ENCODE data around the gene CCDC51.
A peak's percentile ranks its signal among the peaks of the same experiment; 100 is the strongest.
"Not testable (repeated sequence)": the region's sequence is repeated elsewhere in the genome, so short reads cannot be mapped to it uniquely, and the experiment has no call there.

Gene CCDC51, protein sequence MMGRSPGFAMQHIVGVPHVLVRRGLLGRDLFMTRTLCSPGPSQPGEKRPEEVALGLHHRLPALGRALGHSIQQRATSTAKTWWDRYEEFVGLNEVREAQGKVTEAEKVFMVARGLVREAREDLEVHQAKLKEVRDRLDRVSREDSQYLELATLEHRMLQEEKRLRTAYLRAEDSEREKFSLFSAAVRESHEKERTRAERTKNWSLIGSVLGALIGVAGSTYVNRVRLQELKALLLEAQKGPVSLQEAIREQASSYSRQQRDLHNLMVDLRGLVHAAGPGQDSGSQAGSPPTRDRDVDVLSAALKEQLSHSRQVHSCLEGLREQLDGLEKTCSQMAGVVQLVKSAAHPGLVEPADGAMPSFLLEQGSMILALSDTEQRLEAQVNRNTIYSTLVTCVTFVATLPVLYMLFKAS

DNA sequence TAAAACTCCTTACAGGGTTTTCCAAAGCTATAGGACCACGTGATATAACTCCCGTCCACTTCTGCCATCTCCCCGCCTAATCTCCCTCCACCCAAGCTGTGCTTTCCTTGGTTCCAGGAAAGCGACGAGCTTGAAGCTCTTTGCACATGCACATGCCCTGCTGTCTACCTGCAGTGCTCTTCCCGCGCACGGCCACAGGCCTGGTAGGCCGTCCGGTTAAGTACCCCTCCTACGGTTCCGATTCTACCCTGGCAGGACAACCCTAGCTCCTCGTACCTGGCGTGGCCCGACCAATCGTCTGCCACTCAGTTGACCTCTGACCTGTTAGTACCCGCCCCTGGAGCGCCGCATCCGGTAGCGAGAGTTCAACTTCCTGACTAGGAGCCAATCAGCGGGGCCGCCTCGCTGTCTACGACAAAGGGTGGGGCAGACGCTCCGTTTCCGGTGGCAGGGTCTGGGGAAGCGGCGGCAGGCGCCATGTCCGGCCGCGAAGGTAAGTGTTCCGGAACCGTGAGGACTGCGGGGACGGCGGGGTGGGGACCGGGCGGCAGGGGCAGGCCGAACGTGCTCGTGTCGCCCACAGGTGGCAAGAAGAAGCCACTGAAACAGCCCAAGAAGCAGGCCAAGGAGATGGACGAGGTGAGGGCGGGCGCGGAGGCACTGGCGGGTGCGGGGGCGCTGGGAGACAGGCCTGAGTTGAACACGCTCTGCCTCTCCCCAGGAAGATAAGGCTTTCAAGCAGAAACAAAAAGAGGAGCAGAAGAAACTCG lies at the start of gene CCDC51, which contains the start of gene TMA7:
CCDC51 (minus strand) TSS at position 300 of the 770 bp plus-strand sequence. CDS start 4,991 bp downstream, outside the sequence.
TMA7 (plus strand) TSS at position 438 of the 770 bp plus-strand sequence; CDS start at position 478, 40 bp downstream.
- CTCF ChIA-PET, result interaction anchor here (0.6 to 7.9 kb wide), 13 partner anchors 10 to 867 kb away, joined by 3 to 91 read pairs (median 4); partner anchors contain the start of gene PLXNB1
- Mint-ChIP-seq H3K27me3 (no peaks in the 10 kb centered on the region), H3K4me1 (peaks cover 52% of the 10 kb centered on the region), H3K36me3 (peaks cover 32% of the 10 kb centered on the region), H3K27ac (peak within 1 kb of the TSS; percentile 91), H3K9me3 (no peaks in the 10 kb centered on the region), H3K4me3 (peak within 1 kb of the TSS; percentile 85)
- DNase-seq, result peak; percentile 99

DNA sequence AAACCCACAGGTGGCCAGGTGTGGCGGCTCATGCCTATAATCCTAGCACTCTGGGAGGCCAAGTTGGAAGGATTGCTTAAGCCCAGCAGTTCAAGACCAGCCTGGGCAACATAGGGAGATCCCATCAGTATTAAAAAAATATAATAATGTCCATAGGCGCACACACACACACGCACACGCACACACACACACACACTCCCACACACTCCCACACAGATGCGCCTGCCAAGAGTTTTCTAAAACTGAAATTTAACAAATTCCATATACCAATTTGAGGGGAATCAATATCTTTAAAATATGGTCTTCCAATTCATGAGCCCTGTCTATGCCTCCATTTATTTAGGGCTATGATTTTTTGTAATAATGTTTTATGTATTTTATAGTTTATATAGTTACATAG lies 47.0 kb upstream of the CCDC51 start:
- Mint-ChIP-seq H3K27ac (no peak overlapping the region), H3K4me1 (no peaks in the 10 kb centered on the region), H3K27me3 (no peaks in the 10 kb centered on the region), H3K9me3 (no peaks in the 10 kb centered on the region), H3K36me3 (peaks cover 2% of the 10 kb centered on the region), H3K4me3 (no peak overlapping the region)
- DNase-seq, result no peak
- CTCF ChIA-PET, result no interaction called here

DNA sequence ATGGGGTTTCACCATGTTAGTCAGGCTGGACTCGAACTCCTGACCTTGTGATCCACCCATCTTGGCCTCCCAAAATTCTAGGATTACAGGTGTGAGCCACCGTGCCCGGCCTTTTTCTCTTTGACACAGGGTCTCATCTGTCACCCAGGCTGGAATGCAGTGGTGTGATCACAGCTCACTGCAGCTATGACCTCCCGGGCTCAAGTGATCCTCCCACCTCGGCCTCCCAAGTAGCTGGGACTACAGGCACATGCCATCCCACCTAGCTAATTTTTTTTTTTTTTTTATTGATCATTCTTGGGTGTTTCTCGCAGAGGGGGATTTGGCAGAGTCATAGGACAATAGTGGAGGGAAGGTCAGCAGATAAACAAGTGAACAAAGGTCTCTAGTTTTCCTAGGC lies 42.9 kb upstream of the CCDC51 start:
- H3K27ac Mint-ChIP-seq, H3K9me3 Mint-ChIP-seq, H3K36me3 Mint-ChIP-seq, H3K27me3 Mint-ChIP-seq, DNase-seq, H3K4me3 Mint-ChIP-seq: not testable (repeated sequence)
- peaks cover 26% of the 10 kb centered on the region for H3K4me1 Mint-ChIP-seq
- CTCF ChIA-PET, result interaction anchor here (1.0 kb wide), 1 partner anchor 47 kb away, joined by 4 read pairs; no protein-coding TSS in a partner anchor

DNA sequence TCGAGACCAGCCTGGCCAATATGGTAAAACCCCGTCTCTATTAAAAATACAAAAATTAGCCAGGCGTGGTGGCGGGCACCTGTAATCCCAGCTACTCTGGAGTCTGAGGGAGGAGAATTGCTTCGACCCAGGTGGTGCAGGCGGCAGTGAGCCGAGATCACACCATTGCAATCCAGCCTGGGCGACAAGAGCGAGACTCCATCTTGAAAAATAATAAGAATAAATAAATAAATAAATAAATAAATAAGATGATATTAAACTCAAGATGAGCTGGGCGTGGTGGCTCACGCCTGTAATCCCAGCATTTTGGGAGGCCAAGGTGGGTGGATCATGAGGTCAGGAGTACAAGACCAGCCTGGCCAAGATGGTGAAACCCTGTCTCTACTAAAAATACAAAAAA lies 41.0 kb upstream of the CCDC51 start:
- CTCF ChIA-PET, H3K27me3 Mint-ChIP-seq, H3K9me3 Mint-ChIP-seq, H3K4me3 Mint-ChIP-seq, DNase-seq, H3K27ac Mint-ChIP-seq: not testable (repeated sequence)
- peaks cover 13% of the 10 kb centered on the region for H3K36me3 Mint-ChIP-seq
- H3K4me1 Mint-ChIP-seq, result peaks cover 43% of the 10 kb centered on the region

DNA sequence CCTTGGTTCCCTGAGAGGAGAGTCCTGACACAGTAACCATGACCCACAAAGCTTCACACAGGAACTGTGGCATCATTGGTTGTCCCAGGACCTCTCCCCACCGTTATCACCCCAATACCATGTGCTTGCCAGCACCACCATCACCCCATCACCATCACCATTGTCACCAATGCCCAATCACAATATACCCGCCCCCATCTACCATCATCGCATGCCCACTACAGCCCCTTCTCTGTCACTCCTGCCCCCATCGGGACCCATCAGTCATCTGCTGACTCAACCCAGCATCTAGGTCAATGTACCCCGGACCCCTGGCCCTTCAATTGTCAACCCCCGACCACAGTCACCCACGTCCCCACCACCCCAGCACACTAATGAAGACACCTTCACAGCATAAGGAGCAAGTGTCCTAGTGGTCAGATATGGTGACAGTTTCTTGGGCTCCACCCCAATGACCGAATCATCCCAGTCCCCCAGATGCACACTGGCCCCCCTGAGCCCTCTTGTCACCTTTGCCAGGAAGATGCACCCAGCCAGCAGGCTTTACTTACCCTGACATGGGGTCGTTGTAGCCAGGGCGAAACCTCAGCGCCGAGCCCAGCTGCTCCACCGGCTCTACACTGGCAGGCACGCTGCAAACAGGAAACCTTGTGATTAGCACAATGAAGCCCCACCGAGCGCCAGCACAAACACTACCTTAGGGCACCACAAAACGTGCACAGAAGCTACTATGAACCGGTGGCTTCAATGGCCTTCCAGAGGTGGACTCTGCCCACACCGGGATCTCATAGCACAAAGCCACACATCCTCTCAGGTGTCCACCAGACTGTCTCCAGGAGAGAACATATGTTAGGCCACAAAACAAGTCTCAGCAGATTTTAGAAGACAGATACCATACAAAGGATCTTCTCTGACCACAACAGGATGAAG lies 39.0 kb upstream of the CCDC51 start:
- H3K27me3 Mint-ChIP-seq, result no peaks in the 10 kb centered on the region
- no peaks in the 10 kb centered on the region for H3K9me3 Mint-ChIP-seq
- peaks cover 54% of the 10 kb centered on the region for H3K4me1 Mint-ChIP-seq
- CTCF ChIA-PET, result interaction anchor here (1.4 to 1.7 kb wide), 3 partner anchors 11 to 43 kb away, joined by 3 to 6 read pairs (median 4); partner anchors contain the start of genes CCDC51 and TMA7
- peak; percentile 80 for DNase-seq
- H3K27ac Mint-ChIP-seq, result peak overlapping the region; percentile 99
- H3K36me3 Mint-ChIP-seq, result peaks cover 22% of the 10 kb centered on the region
- H3K4me3 Mint-ChIP-seq, result peak overlapping the region; percentile 81

DNA sequence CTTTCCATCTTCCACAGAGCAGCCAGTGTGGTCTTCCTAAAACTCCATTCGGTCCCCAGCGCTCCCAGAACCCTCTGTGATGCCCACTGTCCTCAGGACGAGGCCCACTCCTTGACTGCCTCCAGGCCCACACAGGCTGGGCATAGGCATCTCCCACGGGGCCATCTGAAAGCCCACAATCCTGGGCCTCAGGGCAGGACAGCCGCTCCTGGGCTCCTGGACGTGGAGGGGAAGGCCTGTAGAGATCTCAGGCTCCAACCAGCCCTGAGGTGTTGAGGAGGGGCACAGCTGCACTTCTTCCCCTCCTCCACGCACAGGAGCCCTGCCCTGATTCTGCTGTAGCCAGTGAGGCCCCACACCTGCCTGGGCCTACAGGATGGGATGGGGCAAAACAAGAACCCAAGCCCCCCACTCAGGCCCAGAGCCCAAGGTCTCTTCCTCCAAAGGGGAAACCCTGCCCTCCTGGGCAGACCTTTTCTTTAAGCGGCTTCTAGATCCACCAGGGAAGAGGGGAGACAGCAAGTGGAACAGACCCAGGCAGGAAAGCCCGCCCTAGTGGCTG lies 38.1 kb upstream of the CCDC51 start:
- Mint-ChIP-seq H3K36me3 (peaks cover 22% of the 10 kb centered on the region), H3K4me1 (peaks cover 62% of the 10 kb centered on the region), H3K27ac (peak overlapping the region; percentile 99), H3K9me3 (no peaks in the 10 kb centered on the region), H3K27me3 (no peaks in the 10 kb centered on the region), H3K4me3 (peak overlapping the region; percentile 81)
- CTCF ChIA-PET, result interaction anchor here (1.4 to 1.7 kb wide), 3 partner anchors 11 to 42 kb away, joined by 3 to 6 read pairs (median 4); partner anchors contain the start of genes CCDC51 and TMA7
- no peak for DNase-seq

DNA sequence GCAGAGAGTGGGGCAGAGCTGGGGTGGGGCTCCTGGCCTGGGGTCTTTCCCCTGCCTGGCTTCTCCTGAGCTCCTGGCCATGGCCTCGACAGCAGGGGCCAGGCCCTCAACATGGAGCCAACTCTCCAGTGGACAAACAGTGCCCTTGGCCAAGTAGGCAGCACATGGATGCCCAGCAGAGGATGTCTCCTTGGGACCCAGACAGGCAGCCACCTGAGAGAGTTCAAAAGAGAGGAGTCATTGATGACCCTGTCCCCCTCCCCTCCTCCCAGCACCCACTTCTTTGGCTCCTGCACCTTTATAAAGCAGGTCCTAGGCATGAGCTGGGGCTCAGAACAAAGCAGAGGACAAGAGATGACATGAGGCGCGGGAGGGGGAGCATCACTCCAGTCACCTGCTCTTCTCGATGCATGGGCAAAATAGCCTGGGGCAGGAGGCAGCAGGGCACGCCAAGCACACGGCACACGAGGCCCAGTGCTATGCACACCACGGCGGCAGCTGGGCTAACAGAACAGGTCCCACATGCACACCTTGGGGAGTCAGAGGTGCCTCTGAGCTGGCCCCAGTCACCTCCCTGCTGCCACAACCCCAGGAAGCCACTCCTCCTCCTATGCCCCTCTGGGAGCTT lies 36.6 kb upstream of the CCDC51 start:
- peaks cover 67% of the 10 kb centered on the region for H3K4me1 Mint-ChIP-seq
- H3K27me3 Mint-ChIP-seq, result no peaks in the 10 kb centered on the region
- peaks cover 23% of the 10 kb centered on the region for H3K36me3 Mint-ChIP-seq
- no peaks in the 10 kb centered on the region for H3K9me3 Mint-ChIP-seq
- DNase-seq, result no peak
- CTCF ChIA-PET, result no interaction called here
- no peak overlapping the region for H3K4me3 Mint-ChIP-seq
- H3K27ac Mint-ChIP-seq, result no peak overlapping the region

DNA sequence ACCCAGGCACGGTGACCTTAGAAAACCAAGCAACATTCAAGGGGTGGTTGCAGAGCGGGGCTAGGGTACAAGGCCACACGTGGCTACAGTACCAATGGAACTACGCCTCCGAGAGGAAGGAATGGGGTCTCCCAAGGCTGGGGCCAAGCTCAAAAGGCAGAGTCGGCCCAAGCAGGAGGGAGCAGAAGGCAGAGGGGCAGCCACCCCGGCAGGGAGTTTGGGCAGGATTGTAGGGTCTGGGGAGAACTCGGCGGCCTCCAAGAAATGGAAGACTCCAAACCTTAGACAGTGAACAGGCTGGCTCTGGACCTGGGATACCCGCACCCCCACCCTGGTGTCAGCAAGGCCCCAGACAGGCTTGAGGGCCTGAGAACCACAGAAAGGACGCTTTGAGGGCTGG lies 35.3 kb upstream of the CCDC51 start:
- Mint-ChIP-seq H3K27me3 (no peaks in the 10 kb centered on the region), H3K4me1 (peaks cover 72% of the 10 kb centered on the region), H3K36me3 (peaks cover 22% of the 10 kb centered on the region), H3K9me3 (no peaks in the 10 kb centered on the region), H3K4me3 (no peak overlapping the region), H3K27ac (peak overlapping the region; percentile 80)
- no peak for DNase-seq
- CTCF ChIA-PET, result no interaction called here

DNA sequence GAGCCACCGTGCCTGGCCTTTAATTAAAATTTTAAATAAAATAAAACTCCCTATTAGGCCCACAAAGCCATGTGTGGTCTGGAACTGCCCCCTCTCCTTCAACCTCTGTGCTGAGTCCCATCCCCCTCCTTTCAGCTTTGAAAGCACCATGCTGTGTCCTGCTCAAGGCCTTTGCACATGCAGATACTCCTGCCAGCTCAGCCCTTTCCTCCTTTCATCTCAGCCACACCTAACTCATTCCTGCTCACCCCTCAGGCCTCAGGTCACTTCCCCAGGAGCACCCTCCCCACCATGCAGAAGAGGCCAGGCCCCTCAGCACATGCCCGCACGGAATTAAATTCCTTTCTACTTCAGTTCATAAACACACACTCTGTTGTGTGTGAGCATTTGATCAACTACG lies 34.7 kb upstream of the CCDC51 start:
- CTCF ChIA-PET, result interaction anchor here (3.5 kb wide), 1 partner anchor 38 kb away, joined by 18 read pairs; no protein-coding TSS in a partner anchor
- H3K27me3 Mint-ChIP-seq, result no peaks in the 10 kb centered on the region
- peak overlapping the region; percentile 80 for H3K27ac Mint-ChIP-seq
- no peak overlapping the region for H3K4me3 Mint-ChIP-seq
- peaks cover 75% of the 10 kb centered on the region for H3K4me1 Mint-ChIP-seq
- no peak for DNase-seq
- no peaks in the 10 kb centered on the region for H3K9me3 Mint-ChIP-seq
- H3K36me3 Mint-ChIP-seq, result peaks cover 26% of the 10 kb centered on the region

DNA sequence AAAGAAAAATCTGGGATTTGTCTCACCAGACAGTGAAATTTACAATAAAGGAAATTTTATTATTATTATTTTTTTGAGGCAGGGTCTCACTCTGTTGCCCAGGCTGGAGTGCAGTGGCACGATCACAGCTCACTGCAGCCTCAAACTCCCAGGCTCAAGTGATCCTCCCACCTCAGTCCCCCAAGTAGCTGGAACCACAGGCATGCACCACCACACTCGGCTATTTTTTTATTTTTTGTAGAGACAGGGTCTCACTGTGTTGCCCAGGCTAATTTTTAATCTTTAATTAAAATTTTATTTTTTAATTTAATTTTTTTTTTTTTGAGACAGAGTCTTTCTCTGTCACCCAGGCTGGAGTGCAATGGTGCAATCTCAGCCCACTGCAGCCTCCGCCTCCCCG lies 34.1 kb upstream of the CCDC51 start:
- H3K27ac Mint-ChIP-seq, H3K27me3 Mint-ChIP-seq, H3K9me3 Mint-ChIP-seq, H3K4me3 Mint-ChIP-seq, DNase-seq: not testable (repeated sequence)
- Mint-ChIP-seq H3K36me3 (peaks cover 31% of the 10 kb centered on the region), H3K4me1 (peaks cover 76% of the 10 kb centered on the region)
- CTCF ChIA-PET, result interaction anchor here (0.7 to 3.5 kb wide), 7 partner anchors 28 to 75 kb away, joined by 3 to 25 read pairs (median 5); partner anchors contain the start of gene ATRIP

DNA sequence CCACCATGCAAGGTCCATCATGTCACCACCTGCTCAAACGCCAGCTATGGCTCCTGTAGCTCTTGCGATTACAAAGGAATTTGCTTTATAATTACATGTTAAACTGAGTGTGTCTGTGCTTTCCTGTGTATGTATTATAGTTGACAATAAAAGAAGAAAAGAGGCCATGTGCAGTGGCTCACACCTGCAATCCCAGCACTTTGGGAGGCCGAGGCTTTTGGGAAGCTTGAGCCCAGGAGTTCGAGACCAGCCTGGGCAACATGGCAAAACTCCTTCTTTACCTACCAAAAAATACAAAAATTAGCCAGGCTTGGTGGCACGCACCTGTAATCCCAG lies 33.7 kb upstream of the CCDC51 start:
- H3K4me3 Mint-ChIP-seq, result peak overlapping the region; percentile 80
- H3K27ac Mint-ChIP-seq, result peak overlapping the region; percentile 97
- DNase-seq, result no peak
- peaks cover 76% of the 10 kb centered on the region for H3K4me1 Mint-ChIP-seq
- CTCF ChIA-PET, result interaction anchor here (0.7 to 3.5 kb wide), 8 partner anchors 28 to 83 kb away, joined by 3 to 25 read pairs (median 5); partner anchors contain the start of genes ATRIP and PFKFB4
- no peaks in the 10 kb centered on the region for H3K27me3 Mint-ChIP-seq
- H3K36me3 Mint-ChIP-seq, result peaks cover 32% of the 10 kb centered on the region
- no peaks in the 10 kb centered on the region for H3K9me3 Mint-ChIP-seq

DNA sequence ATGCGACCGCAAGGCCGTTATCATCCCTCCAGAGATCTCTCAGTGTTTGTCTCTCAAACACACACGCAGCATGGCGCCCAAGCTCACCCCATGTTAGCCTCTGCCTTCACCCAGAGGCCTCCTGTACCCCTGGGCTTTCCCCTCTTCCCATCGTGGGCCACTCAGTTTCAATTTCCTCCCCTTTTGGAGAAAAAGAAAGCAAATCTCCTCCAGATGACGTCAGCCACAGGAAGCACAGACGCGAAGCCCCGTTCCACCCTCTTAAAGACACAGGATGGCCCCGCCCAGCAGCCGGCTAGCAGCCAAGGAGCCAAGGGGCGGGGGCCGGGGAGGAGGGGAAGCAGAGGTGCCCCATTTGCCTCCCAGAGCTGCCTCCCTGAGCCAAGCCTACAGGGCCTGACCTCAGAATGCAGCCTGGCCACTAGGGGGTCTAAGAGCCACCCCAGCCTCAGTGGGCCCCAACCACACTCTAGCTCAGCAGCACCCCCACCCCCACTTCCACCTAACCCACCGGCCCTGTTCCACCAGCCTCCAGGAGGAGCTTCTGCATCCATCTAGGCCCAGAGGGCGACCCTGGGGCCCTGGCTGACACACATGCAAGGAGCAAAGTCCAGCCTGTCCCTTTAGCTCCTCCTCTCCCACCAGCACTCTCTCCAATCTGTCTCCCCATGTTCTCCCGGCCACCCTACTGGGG lies 33.2 kb upstream of the CCDC51 start:
- H3K4me3 Mint-ChIP-seq, result peak overlapping the region; percentile 80
- H3K4me1 Mint-ChIP-seq, result peaks cover 76% of the 10 kb centered on the region
- peaks cover 33% of the 10 kb centered on the region for H3K36me3 Mint-ChIP-seq
- peak; percentile 97 for DNase-seq
- peak overlapping the region; percentile 97 for H3K27ac Mint-ChIP-seq
- no peaks in the 10 kb centered on the region for H3K9me3 Mint-ChIP-seq
- CTCF ChIA-PET, result interaction anchor here (0.5 to 3.5 kb wide), 13 partner anchors 16 to 84 kb away, joined by 3 to 25 read pairs (median 4); partner anchors contain the start of genes ATRIP and PFKFB4
- H3K27me3 Mint-ChIP-seq, result no peaks in the 10 kb centered on the region
